ENCODE data around the gene SCTR. TPM values are rescaled to one million over a fixed set of nuclear protein-coding genes. Genes with fewer than 3 reads are reported as not detected.

SCTR gene
- total and polyA plus RNA-seq, 2 of the 13 experiments (the other 11 are each of a cell fraction or from before 2014, with no cell fraction given): not detected

GRCh38 chr2:119433636-119434327, 90.5 kb downstream of the SCTR start (continued):
- TF ChIP-seq ARID5B (CRISPR knock-in tag; IDR thresholded peaks at IDR 0.05) (peak; percentile 78), ZFP90 (CRISPR knock-in tag; IDR thresholded peaks at IDR 0.05; ENCODE audit: borderline replicate concordance) (no peak), THAP9 (CRISPR knock-in tag; IDR thresholded peaks at IDR 0.05; ENCODE audit: borderline replicate concordance) (no peak), ZNF691 (CRISPR knock-in tag; IDR thresholded peaks at IDR 0.05; ENCODE audit: borderline replicate concordance, low read depth) (no peak), MTF1 (CRISPR knock-in tag; IDR thresholded peaks at IDR 0.05) (no peak), GFI1 (CRISPR knock-in tag; IDR thresholded peaks at IDR 0.05; ENCODE audit: borderline replicate concordance) (peak; percentile 61; the same call in 1 of the 2 replicates), JUND (CRISPR knock-in tag; IDR thresholded peaks at IDR 0.05) (no peak), HOXA5 (CRISPR knock-in tag; IDR thresholded peaks at IDR 0.05) (no peak), ZNF761 (CRISPR knock-in tag; conservative IDR thresholded peaks at IDR 0.05) (0 out of 2 replicates have a peak, but pooled peaks have one; percentile 11), ZNF724P (CRISPR knock-in tag; IDR thresholded peaks at IDR 0.05; ENCODE audit: borderline replicate concordance) (no peak), SIX4 (CRISPR knock-in tag; IDR thresholded peaks at IDR 0.05) (peak; percentile 51; the same call in 1 of the 2 replicates), NR2F1 (CRISPR knock-in tag; IDR thresholded peaks at IDR 0.05) (peak in 1 of 2 experiments; percentile 56; a peak in 1 of 4 replicates), KDM4B (CRISPR knock-in tag; IDR thresholded peaks at IDR 0.05) (no peak), HMGXB4 (CRISPR knock-in tag; IDR thresholded peaks at IDR 0.05; ENCODE audit: borderline replicate concordance in 1 of 2, low read depth in 1 of 2) (peak in 1 of 2 experiments; percentile 36; a peak in 1 of 4 replicates), HNF4G (IDR thresholded peaks at IDR 0.05; ENCODE audit: borderline replicate concordance, low read depth, low read length) (no peak; the same call in 1 of the 2 replicates), HNF4G (CRISPR knock-in tag; IDR thresholded peaks at IDR 0.05; ENCODE audit: borderline replicate concordance, low read depth) (peak; percentile 74; the same call in 1 of the 2 replicates), ZFP36L2 (CRISPR knock-in tag; IDR thresholded peaks at IDR 0.05) (no peak), ZNF672 (CRISPR knock-in tag; IDR thresholded peaks at IDR 0.05) (no peak), TEAD2 (CRISPR knock-in tag; IDR thresholded peaks at IDR 0.05) (no peak)
